Retinal pigment epithelial cell (primary cell): Measurements from ENCODE around the gene GNB5.
A peak's percentile ranks its signal among the peaks of the same experiment; 100 is the strongest.

ENCODE experiments used
- DNase-seq: peaks from one replicate; pipeline ENCODE4 v3.0.0-alpha.2; 2010; ENCODE audit warnings: low read depth
- H3K4me3 ChIP-seq: 2 replicates; pipeline ENCODE4 v1.5.1; 2011; ENCODE audit warnings: mild to moderate bottlenecking, low read length, control low read depth, moderate library complexity
- TF ChIP-seq, protein P1 (sequence below): conservative IDR thresholded peaks from 2 replicates; pipeline ENCODE4 v1.5.1; 2011; ENCODE audit warnings: low read depth, low read length, control low read depth, inconsistent platforms

The GNB5 gene

GRCh38 chr15:52104532-52105004 is 86.6 kb downstream of the GNB5 start:
- TF ChIP-seq, protein P1, sequence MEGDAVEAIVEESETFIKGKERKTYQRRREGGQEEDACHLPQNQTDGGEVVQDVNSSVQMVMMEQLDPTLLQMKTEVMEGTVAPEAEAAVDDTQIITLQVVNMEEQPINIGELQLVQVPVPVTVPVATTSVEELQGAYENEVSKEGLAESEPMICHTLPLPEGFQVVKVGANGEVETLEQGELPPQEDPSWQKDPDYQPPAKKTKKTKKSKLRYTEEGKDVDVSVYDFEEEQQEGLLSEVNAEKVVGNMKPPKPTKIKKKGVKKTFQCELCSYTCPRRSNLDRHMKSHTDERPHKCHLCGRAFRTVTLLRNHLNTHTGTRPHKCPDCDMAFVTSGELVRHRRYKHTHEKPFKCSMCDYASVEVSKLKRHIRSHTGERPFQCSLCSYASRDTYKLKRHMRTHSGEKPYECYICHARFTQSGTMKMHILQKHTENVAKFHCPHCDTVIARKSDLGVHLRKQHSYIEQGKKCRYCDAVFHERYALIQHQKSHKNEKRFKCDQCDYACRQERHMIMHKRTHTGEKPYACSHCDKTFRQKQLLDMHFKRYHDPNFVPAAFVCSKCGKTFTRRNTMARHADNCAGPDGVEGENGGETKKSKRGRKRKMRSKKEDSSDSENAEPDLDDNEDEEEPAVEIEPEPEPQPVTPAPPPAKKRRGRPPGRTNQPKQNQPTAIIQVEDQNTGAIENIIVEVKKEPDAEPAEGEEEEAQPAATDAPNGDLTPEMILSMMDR = no peak
- DNase-seq = no peak
- H3K4me3 ChIP-seq = no peak overlapping the region

- TF ChIP-seq, protein P1 = no peak
- H3K4me3 ChIP-seq = no peak overlapping the region
- peak; percentile 97 for DNase-seq
Observed at GRCh38 chr15:52103217-52104207, 87.7 kb downstream of the GNB5 start.

DNA sequence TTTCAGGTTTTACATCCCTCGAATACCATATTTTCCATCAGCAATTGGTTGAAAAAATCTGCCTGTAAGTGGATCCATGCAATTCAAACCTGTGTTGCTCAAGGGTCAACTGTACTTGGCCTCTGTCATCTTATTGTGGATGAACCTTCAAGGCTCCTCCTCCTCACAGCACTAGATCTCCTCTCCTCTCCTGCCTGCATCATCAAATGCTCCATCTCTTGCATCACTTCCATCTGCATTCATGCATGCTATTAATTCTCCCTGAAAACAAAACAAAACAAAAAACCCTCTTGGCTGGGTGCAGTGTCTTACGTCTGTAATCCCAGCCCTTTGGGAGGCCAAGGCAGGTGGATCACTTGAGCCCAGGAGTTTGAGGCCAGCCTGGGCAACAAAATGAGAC is 88.7 kb downstream of the GNB5 start:
- TF ChIP-seq, protein P1 = no peak
- no peak overlapping the region for H3K4me3 ChIP-seq
- peak; percentile 85 for DNase-seq

GRCh38 chr15:52101542-52102323 is 89.5 kb downstream of the GNB5 start:
- no peak overlapping the region for H3K4me3 ChIP-seq
- no peak for DNase-seq
- TF ChIP-seq, protein P1 = no peak

- TF ChIP-seq, protein P1 = no peak
- no peak overlapping the region for H3K4me3 ChIP-seq
- DNase-seq = peak; percentile 91
Observed at GRCh38 chr15:52100807-52101442, 90.3 kb downstream of the GNB5 start.

GRCh38 chr15:52099651-52100272 is 91.4 kb downstream of the GNB5 start:
- DNase-seq = no peak
- H3K4me3 ChIP-seq = no peak overlapping the region
- TF ChIP-seq, protein P1 = no peak
